GM18873 (cell line): ENCODE measurements around the gene COL20A1.

Experiments used
- ATAC-seq: cut with Tn5 transposase; IDR thresholded peaks from one replicate; pipeline ENCODE4 v1.9.1; 2021; ENCODE audit warnings: mild to moderate bottlenecking, moderate library complexity, moderate number of reproducible peaks; ENCODE audit not compliant: unreplicated experiment, low FRiP score

The COL20A1 gene

GRCh38 chr20:63384336-63384735 is 91.3 kb downstream of the COL20A1 start:
- no peak for ATAC-seq
